ENCODE measurements around the gene PAM. TPM values are rescaled to one million over a fixed set of nuclear protein-coding genes. Genes with fewer than 3 reads are reported as not detected.

The PAM gene
- total and polyA plus RNA-seq, 2 donors from 2014 or later, result 158 to 293 TPM

- Histone ChIP-seq H3K4me1 (ENCODE audit: control insufficient read depth in 2 of 3, insufficient read depth in 2 of 3, low read depth in 1 of 3, low read length in 3 of 3) (no peaks in the 10 kb centered on the region), H3K36me3 (ENCODE audit: control insufficient read depth in 2 of 3, insufficient read depth in 3 of 3, low read length in 3 of 3) (peaks cover 0 to 5% (median 0%) of the 10 kb centered on the region in 3 donors), H3K9me3 (ENCODE audit: control insufficient read depth in 2 of 3, insufficient read depth in 1 of 3, low read length in 3 of 3) (no peaks in the 10 kb centered on the region), H3K9ac (ENCODE audit: low read length in 3 of 3) (no peak overlapping the region), H3K27me3 (ENCODE audit: control insufficient read depth, insufficient read depth, low read length) (no peaks in the 10 kb centered on the region), H3K27ac (ENCODE audit: low read depth in 2 of 2, low read length in 2 of 2) (no peak overlapping the region), H3K4me3 (ENCODE audit: low read length in 3 of 3) (no peak overlapping the region)
- TF ChIP-seq, protein P1, sequence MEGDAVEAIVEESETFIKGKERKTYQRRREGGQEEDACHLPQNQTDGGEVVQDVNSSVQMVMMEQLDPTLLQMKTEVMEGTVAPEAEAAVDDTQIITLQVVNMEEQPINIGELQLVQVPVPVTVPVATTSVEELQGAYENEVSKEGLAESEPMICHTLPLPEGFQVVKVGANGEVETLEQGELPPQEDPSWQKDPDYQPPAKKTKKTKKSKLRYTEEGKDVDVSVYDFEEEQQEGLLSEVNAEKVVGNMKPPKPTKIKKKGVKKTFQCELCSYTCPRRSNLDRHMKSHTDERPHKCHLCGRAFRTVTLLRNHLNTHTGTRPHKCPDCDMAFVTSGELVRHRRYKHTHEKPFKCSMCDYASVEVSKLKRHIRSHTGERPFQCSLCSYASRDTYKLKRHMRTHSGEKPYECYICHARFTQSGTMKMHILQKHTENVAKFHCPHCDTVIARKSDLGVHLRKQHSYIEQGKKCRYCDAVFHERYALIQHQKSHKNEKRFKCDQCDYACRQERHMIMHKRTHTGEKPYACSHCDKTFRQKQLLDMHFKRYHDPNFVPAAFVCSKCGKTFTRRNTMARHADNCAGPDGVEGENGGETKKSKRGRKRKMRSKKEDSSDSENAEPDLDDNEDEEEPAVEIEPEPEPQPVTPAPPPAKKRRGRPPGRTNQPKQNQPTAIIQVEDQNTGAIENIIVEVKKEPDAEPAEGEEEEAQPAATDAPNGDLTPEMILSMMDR (IDR thresholded peaks at IDR 0.05; ENCODE audit: borderline replicate concordance, extremely low read depth, insufficient read depth), result no peak
- intact Hi-C loops (cut with DNase I), result no loop called here
- no peak for DNase-seq
- FAIRE-seq, result no peak
Measured at GRCh38 chr5:102911973-102912372, 156.9 kb downstream of the PAM start.

DNA sequence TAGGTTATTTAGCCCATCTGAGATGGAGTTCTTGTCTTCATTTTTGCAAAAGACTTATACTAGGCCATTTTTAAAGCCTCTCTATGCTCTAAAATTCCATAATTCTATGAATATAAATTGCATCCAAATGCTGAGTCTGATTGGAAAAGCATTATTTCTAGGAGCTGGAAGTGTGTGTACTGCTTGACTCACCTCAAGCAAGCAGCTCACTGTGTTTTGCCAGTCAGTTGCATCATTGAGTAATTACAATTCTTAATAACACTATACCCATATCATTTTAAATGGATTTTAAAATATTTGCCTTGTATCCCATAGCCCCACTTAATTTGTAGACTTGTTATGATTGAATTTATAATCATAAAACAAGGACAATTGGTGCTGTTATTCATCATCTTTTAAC lies 161.0 kb downstream of the PAM start:
- no peak overlapping the region for H3K9ac ChIP-seq (ENCODE audit: low read length in 3 of 3)
- H3K27ac ChIP-seq (ENCODE audit: low read depth in 2 of 2, low read length in 2 of 2), result no peak overlapping the region
- intact Hi-C loops (cut with DNase I), result no loop called here
- peaks cover 0 to 5% (median 2%) of the 10 kb centered on the region in 3 donors for H3K36me3 ChIP-seq (ENCODE audit: control insufficient read depth in 2 of 3, insufficient read depth in 3 of 3, low read length in 3 of 3)
- no peak overlapping the region for H3K4me3 ChIP-seq (ENCODE audit: low read length in 3 of 3)
- no peaks in the 10 kb centered on the region for H3K4me1 ChIP-seq (ENCODE audit: control insufficient read depth in 2 of 3, insufficient read depth in 2 of 3, low read depth in 1 of 3, low read length in 3 of 3)
- no peaks in the 10 kb centered on the region for H3K27me3 ChIP-seq (ENCODE audit: control insufficient read depth, insufficient read depth, low read length)
- no peaks in the 10 kb centered on the region for H3K9me3 ChIP-seq (ENCODE audit: control insufficient read depth in 2 of 3, insufficient read depth in 1 of 3, low read length in 3 of 3)
- no peak for FAIRE-seq
- TF ChIP-seq, protein P1 (IDR thresholded peaks at IDR 0.05; ENCODE audit: borderline replicate concordance, extremely low read depth, insufficient read depth), result no peak
- DNase-seq, result no peak

DNA sequence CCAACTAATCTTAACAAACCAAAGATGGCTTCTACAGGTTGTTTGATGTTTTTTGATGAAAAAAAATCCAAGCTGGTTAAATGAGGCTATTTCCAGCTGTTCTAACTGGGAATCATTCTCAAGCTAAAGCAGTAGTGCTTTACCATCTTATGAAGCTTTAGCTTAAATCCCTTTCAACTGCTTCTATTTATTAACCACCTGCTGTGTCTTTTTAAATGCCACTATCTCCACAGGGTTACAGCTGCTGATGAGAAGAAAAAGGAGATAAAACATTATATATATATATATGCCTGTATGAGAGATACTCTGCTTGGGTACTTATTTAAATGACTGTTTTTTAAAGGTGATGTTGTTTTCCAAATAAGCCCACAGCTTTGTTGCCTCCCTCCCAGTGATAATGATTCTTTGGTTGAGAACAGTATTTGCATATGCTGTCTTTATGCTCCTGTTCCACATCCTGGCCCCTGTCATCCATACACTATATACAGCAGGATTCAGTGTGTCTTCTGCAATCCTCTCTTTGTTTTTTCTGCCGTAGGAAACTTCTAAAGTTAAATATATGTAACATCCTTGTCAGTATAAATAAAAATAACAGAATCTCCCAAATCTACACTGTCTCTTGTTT lies 164.0 kb downstream of the PAM start:
- TF ChIP-seq, protein P1 (IDR thresholded peaks at IDR 0.05; ENCODE audit: borderline replicate concordance, extremely low read depth, insufficient read depth), result no peak
- DNase-seq (no peak), FAIRE-seq (no peak)
- Histone ChIP-seq H3K9me3 (ENCODE audit: control insufficient read depth in 2 of 3, insufficient read depth in 1 of 3, low read length in 3 of 3) (no peaks in the 10 kb centered on the region), H3K4me3 (ENCODE audit: low read length in 3 of 3) (no peak overlapping the region), H3K4me1 (ENCODE audit: control insufficient read depth in 2 of 3, insufficient read depth in 2 of 3, low read depth in 1 of 3, low read length in 3 of 3) (no peaks in the 10 kb centered on the region), H3K9ac (ENCODE audit: low read length in 3 of 3) (no peak overlapping the region), H3K36me3 (ENCODE audit: control insufficient read depth in 2 of 3, insufficient read depth in 3 of 3, low read length in 3 of 3) (peaks cover 0 to 5% (median 2%) of the 10 kb centered on the region in 3 donors), H3K27ac (ENCODE audit: low read depth in 2 of 2, low read length in 2 of 2) (no peak overlapping the region), H3K27me3 (ENCODE audit: control insufficient read depth, insufficient read depth, low read length) (no peaks in the 10 kb centered on the region)
- intact Hi-C loops (cut with DNase I), result no loop called here

DNA sequence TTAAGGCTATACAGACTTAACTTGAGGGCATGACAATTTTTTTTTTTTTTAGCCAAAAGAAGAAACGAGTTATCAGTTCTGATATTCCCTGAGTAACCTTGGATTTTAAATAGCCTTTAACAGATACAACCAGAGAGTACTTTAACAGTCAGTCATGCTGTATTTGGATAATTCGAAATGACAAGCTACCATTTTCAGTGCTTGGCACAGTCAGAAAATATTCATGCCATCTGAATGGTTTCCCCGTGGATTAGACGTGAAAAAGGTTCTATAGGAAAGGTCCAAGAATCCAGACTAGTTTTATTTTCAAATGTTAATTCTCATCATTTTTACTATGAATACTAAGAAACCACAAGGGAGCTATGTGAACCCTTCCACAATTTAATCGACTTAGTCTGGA lies 165.7 kb downstream of the PAM start:
- DNase-seq (no peak), FAIRE-seq (no peak)
- Histone ChIP-seq H3K4me1 (ENCODE audit: control insufficient read depth in 2 of 3, insufficient read depth in 2 of 3, low read depth in 1 of 3, low read length in 3 of 3) (no peaks in the 10 kb centered on the region), H3K9me3 (ENCODE audit: control insufficient read depth in 2 of 3, insufficient read depth in 1 of 3, low read length in 3 of 3) (no peaks in the 10 kb centered on the region), H3K27ac (ENCODE audit: low read depth in 2 of 2, low read length in 2 of 2) (no peak overlapping the region), H3K27me3 (ENCODE audit: control insufficient read depth, insufficient read depth, low read length) (no peaks in the 10 kb centered on the region), H3K9ac (ENCODE audit: low read length in 3 of 3) (no peak overlapping the region), H3K4me3 (ENCODE audit: low read length in 3 of 3) (no peak overlapping the region), H3K36me3 (ENCODE audit: control insufficient read depth in 2 of 3, insufficient read depth in 3 of 3, low read length in 3 of 3) (peaks cover 0 to 2% (median 0%) of the 10 kb centered on the region in 3 donors)
- intact Hi-C loops (cut with DNase I), result no loop called here
- TF ChIP-seq, protein P1 (IDR thresholded peaks at IDR 0.05; ENCODE audit: borderline replicate concordance, extremely low read depth, insufficient read depth), result no peak

All from kidney (tissue), 14 donors.